SK-N-SH treated with all-trans-retinoic acid at 6 μM for 48 hours (cell line): Measurements from ENCODE around the gene RB1.

Experiments
- CSDC2 ChIP-seq: fragments of 250-450 bp; sonication (Bioruptor Pico); IDR thresholded peaks from 2 replicates; pipeline ENCODE4 v1.5.0; 2020; ENCODE audit warnings: mild to moderate bottlenecking, moderate library complexity
- PATZ1 ChIP-seq: fragments of 250-450 bp; sonication (Bioruptor Pico); IDR thresholded peaks from 2 replicates; pipeline ENCODE4 v1.8.0; 2020; ENCODE audit warnings: mild to moderate bottlenecking, moderate library complexity, borderline replicate concordance
- SNAI2 ChIP-seq: fragments of 250-450 bp; sonication (Bioruptor Pico); IDR thresholded peaks from 2 replicates; pipeline ENCODE4 v1.5.0; 2020; ENCODE audit warnings: mild to moderate bottlenecking, moderate library complexity
- TOX ChIP-seq: fragments of 250-450 bp; sonication (Bioruptor Pico); IDR thresholded peaks from 2 replicates; pipeline ENCODE4 v1.8.0; 2021; ENCODE audit warnings: mild to moderate bottlenecking, moderate library complexity, borderline replicate concordance
- ZFP30 ChIP-seq: fragments of 450-650 bp; formaldehyde crosslinking; IDR thresholded peaks from 2 replicates; pipeline ENCODE4 v1.5.0; 2022; ENCODE audit warnings: mild to moderate bottlenecking, moderate library complexity

GRCh38 chr13:48393030-48393697 lies 89.6 kb downstream of the RB1 start:
- TF ChIP-seq ZFP30 (CRISPR knock-in tag) (no peak), SNAI2 (no peak), PATZ1 (CRISPR knock-in tag) (no peak), TOX (CRISPR knock-in tag) (no peak), CSDC2 (CRISPR knock-in tag) (no peak)
